ENCODE data around the gene AGPAT2. TPM values are rescaled to one million over a fixed set of nuclear protein-coding genes. Genes with fewer than 3 reads are reported as not detected.
A peak's percentile ranks its signal among the peaks of the same experiment; 100 is the strongest.

The AGPAT2 gene
- total RNA-seq, 1 donor from 2014 or later, result 19.0 TPM

DNA sequence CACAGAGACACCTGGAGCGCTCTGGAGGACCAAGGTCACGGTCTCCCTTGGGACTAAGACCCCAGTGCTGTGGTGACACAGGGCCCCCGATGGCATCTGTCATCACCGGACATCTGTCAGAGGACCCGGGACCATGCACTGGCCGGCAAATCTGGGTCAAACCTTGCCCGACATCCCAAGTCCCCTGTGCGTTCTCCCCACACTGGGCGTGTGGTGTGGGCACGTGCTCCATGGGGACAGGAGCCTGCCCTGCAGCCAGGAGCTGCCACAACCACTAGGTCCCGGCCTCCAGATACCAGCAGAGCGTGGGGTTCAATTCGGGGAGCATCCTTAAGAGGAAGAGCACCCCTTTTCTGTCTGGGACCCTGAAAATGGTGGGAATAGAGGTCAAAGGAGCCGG is 3.5 kb downstream of the AGPAT2 start:
- TF ChIP-seq, protein P1, sequence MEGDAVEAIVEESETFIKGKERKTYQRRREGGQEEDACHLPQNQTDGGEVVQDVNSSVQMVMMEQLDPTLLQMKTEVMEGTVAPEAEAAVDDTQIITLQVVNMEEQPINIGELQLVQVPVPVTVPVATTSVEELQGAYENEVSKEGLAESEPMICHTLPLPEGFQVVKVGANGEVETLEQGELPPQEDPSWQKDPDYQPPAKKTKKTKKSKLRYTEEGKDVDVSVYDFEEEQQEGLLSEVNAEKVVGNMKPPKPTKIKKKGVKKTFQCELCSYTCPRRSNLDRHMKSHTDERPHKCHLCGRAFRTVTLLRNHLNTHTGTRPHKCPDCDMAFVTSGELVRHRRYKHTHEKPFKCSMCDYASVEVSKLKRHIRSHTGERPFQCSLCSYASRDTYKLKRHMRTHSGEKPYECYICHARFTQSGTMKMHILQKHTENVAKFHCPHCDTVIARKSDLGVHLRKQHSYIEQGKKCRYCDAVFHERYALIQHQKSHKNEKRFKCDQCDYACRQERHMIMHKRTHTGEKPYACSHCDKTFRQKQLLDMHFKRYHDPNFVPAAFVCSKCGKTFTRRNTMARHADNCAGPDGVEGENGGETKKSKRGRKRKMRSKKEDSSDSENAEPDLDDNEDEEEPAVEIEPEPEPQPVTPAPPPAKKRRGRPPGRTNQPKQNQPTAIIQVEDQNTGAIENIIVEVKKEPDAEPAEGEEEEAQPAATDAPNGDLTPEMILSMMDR (conservative IDR thresholded peaks at IDR 0.05), result no peak
- no peak overlapping the region for H3K27ac Mint-ChIP-seq (ENCODE audit: unreplicated experiment)
- no peak for DNase-seq (ENCODE audit: low read depth, low spot score)
- H3K27me3 Mint-ChIP-seq (ENCODE audit: low read depth), result peaks cover 17% of the 10 kb centered on the region
- H3K4me3 Mint-ChIP-seq, result peak overlapping the region; percentile 47
- H3K9me3 Mint-ChIP-seq, result no peaks in the 10 kb centered on the region
- no peaks in the 10 kb centered on the region for H3K36me3 Mint-ChIP-seq (ENCODE audit: low read depth)
- peaks cover 7% of the 10 kb centered on the region for H3K4me1 Mint-ChIP-seq

DNA sequence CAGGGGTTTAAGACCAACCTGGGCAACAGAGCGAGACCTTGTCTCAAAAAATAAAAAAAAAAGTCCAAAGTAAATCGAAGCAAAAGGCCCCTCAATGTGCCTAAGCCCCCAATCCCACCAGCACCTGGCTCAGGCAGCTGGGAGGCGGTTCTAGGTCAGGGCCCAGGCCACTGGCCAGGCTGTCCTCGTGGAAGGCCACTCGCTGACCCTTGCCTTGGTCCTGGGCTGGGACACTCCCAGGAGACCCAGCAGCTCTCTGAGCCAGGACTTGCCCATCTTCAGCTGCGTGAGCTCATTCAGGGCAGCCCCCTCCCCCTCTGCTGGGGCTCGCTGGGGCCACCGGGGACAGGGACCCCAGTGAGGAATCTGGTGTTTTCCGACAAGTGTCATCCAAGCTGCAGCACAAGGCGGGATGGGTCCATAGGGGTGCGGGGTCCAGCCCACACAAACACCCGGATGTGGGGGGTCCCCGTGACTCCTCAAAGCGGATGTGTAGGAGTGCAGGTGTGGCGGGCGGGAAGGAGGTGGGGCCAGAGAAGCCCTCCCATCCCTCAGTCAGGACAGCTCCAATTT is 4.0 kb downstream of the AGPAT2 start:
- H3K9me3 Mint-ChIP-seq, result no peaks in the 10 kb centered on the region
- H3K4me1 Mint-ChIP-seq, result peaks cover 10% of the 10 kb centered on the region
- TF ChIP-seq, protein P1 (conservative IDR thresholded peaks at IDR 0.05), result no peak
- DNase-seq (ENCODE audit: low read depth, low spot score), result no peak
- H3K4me3 Mint-ChIP-seq, result no peak overlapping the region
- H3K27me3 Mint-ChIP-seq (ENCODE audit: low read depth), result peaks cover 12% of the 10 kb centered on the region
- no peak overlapping the region for H3K27ac Mint-ChIP-seq (ENCODE audit: unreplicated experiment)
- no peaks in the 10 kb centered on the region for H3K36me3 Mint-ChIP-seq (ENCODE audit: low read depth)

DNA sequence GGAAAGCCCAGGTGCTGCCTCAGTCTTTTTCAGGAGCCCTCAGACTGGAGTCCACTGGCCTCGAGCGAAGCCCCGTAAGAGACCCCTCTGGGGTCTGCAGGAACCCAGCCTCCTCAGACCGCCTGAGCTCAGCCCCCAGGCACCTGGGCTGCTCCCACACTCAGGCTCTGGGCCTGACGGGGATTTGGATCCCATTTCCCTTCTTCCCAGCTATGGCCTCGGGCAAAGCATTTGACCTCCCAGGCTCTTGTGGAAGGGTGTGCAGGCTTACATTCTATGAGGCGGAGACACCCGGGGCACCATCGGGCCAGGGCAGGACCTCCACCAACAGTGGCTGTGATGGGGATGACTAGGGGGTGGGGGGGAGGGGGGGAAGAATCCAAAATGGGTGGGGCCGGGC is 4.5 kb downstream of the AGPAT2 start:
- H3K36me3 Mint-ChIP-seq (ENCODE audit: low read depth), result no peaks in the 10 kb centered on the region
- no peak overlapping the region for H3K4me3 Mint-ChIP-seq
- peaks cover 10% of the 10 kb centered on the region for H3K4me1 Mint-ChIP-seq
- H3K27me3 Mint-ChIP-seq (ENCODE audit: low read depth), result peaks cover 8% of the 10 kb centered on the region
- no peaks in the 10 kb centered on the region for H3K9me3 Mint-ChIP-seq
- DNase-seq (ENCODE audit: low read depth, low spot score), result no peak
- TF ChIP-seq, protein P1 (conservative IDR thresholded peaks at IDR 0.05), result no peak
- no peak overlapping the region for H3K27ac Mint-ChIP-seq (ENCODE audit: unreplicated experiment)

DNA sequence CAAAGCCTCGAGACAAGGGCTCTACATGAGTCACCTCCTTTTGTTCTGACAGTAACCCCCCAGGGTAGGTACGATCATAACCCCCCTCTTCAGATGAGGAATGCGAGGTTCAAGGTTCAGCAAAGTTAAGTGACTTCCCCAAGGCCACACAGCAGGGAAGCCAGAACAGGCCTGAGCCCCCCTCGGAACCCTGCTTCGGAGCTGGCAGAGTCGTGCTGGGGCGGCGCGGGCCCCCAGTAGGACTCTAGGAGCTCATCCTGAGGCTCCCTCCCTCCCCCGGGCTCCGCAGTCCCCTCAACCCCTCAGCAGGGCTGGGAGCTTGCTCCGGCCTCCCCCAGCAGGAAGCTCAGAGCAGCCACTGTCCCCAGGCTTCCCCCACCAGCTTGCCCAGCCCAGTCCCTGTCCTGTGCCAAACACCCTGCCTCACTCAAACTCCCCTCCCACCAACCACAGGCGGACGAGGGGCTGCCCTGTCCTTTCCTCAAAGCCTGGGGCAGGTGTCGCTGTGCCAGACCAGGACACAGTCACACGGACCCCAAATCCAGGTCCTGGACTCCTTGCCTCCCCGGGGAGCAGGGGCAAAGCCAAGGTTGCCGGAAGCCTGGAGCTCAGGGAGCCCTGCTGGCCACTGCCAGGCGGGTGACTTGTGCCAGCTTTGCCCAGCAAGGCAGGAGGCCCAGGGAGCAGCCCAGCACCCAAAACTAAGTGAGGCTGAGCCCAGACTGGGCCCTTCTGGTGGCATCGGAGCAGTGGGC is 5.1 kb downstream of the AGPAT2 start:
- H3K27ac Mint-ChIP-seq (ENCODE audit: unreplicated experiment), result no peak overlapping the region
- TF ChIP-seq, protein P1 (conservative IDR thresholded peaks at IDR 0.05), result no peak
- no peak for DNase-seq (ENCODE audit: low read depth, low spot score)

DNA sequence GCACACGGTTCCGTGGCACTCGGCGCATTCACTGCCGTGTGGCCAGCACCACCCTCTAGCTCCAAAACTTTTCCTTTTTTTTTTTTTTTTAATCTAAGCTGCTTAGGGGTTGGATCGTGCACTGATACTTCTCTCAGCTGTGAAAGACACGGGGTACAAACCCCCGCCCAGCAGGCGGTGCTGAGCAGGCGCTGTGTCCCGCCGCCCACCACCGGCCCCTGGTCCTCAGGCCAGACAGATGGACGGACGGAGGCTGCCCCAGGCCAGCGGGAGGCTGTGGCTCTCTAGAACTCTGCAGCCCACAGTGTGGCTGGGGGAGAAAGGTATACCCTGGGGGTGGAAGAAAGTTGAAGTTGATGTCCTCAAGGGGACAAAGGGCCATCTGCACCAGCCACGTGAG is 6.2 kb downstream of the AGPAT2 start:
- H3K27ac Mint-ChIP-seq (ENCODE audit: unreplicated experiment), result no peak overlapping the region
- H3K27me3 Mint-ChIP-seq (ENCODE audit: low read depth), result peaks cover 3% of the 10 kb centered on the region
- no peak for DNase-seq (ENCODE audit: low read depth, low spot score)
- TF ChIP-seq, protein P1 (conservative IDR thresholded peaks at IDR 0.05), result no peak
- no peaks in the 10 kb centered on the region for H3K36me3 Mint-ChIP-seq (ENCODE audit: low read depth)
- H3K9me3 Mint-ChIP-seq, result no peaks in the 10 kb centered on the region
- no peak overlapping the region for H3K4me3 Mint-ChIP-seq
- peaks cover 10% of the 10 kb centered on the region for H3K4me1 Mint-ChIP-seq

More for the DNA sequence above, 5.1 kb downstream of the AGPAT2 start:
- no peaks in the 10 kb centered on the region for H3K9me3 Mint-ChIP-seq
- peaks cover 10% of the 10 kb centered on the region for H3K4me1 Mint-ChIP-seq
- H3K27me3 Mint-ChIP-seq (ENCODE audit: low read depth), result peaks cover 8% of the 10 kb centered on the region
- H3K36me3 Mint-ChIP-seq (ENCODE audit: low read depth), result no peaks in the 10 kb centered on the region
- H3K4me3 Mint-ChIP-seq, result no peak overlapping the region

Measured in neural crest cell (in vitro differentiated cells).